ENCODE results near the gene PDE6A.

GRCh38 chr5:149824846-149825245, 119.7 kb downstream of the PDE6A start:
- TF ChIP-seq CTCF (IDR thresholded peaks at IDR 0.05) (no peak), POLR2A (IDR thresholded peaks at IDR 0.05) (no peak)
